ENCODE measurements around the gene CD209.
"Not testable (repeated sequence)": the region's sequence is repeated elsewhere in the genome, so short reads cannot be mapped to it uniquely, and the experiment has no call there.

The CD209 gene, protein sequence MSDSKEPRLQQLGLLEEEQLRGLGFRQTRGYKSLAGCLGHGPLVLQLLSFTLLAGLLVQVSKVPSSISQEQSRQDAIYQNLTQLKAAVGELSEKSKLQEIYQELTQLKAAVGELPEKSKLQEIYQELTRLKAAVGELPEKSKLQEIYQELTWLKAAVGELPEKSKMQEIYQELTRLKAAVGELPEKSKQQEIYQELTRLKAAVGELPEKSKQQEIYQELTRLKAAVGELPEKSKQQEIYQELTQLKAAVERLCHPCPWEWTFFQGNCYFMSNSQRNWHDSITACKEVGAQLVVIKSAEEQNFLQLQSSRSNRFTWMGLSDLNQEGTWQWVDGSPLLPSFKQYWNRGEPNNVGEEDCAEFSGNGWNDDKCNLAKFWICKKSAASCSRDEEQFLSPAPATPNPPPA

DNA sequence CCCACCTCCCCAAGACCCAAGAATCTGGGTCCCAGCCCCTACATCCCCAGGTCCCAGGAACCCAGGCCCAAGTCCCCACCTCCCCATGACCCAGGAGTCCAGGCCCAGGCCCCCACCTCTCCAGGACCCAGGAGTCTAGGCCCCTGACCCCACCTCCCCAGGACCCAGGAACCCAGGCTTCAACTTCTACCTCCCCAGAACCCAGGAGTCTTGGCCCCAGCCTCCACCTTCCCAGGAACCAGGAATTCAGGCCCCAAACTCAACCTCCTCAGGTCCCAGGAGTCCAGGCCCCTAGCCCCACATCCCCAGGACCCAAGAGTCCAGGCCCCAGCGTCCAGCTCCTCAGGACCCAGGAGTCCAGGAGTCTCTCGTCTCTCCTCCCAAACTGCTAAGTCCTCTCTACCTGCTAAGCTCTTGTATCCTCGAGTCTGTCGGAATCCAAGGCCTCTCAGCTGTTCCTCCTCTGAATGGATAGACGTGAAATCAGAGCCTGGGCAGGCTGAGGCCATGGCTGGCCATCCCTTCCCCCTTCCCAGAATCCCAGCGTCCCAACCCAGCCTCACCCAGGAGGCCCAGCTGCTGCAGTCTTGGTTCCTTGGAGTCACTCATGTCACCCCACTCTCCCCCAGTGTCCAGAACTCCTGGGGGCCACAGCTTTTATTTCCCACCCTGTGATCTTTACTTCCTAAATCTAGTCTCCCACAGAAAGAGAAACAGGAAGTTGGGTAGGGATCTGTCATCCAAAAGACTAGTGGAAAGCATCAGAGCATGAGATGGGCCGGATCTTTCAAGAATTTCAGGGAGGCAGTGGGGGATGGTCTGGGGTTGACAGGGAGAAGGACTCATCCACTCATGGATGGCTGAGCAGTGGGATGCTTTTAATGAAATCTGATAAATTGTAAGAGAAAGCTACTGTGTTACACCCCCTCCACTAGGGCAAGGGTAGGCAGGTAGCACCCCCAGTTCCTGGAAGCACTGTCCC, at the start of gene CD209:
Gene CD209, minus strand, starts transcription at position 632 of the 982 bp plus-strand sequence. Its CDS starts 23 bp downstream, at position 609.
- ChIA-PET CTCF (interaction anchor here (0.8 to 2.1 kb wide), 6 partner anchors 9 to 179 kb away, joined by 3 to 5 read pairs (median 4); partner anchors contain the start of gene TRAPPC5), POLR2A (no interaction called here)
- no peak for DNase-seq (ENCODE audit: extremely low spot score)
- no peak for TF ChIP-seq CTCF (IDR thresholded peaks at IDR 0.05; ENCODE audit: control extremely low read depth, extremely low read depth, low read depth, missing control alignments)

DNA sequence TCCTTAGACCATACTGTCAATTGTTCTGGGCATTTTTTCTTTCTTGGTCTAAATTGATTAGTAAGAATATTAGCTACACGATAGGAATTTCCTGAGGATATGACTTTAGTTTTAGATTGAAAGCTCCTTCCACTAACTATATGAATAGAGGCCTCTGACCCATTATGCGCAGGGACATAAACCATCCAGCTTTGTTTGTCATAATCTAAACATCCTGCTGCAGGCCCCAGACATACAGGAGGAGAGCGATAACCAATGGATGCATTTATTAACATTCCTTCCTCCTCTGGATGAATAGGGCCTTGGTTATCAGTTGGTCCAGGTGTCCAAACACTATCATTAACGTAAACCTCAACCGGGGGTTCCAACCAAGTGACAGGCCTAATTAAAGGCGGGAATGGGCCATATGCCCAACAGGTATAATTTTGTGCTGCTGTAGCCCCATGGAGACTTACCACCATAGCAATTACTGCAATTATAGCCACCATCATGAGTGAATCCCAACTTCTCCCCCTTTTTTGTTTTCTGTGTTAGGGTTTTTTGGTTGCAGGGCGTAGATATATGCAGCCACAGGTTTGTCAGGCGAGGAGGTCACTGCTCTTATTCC, 48.3 kb upstream of the CD209 start:
- ChIA-PET CTCF (interaction anchor here (1.5 to 1.7 kb wide), 2 partner anchors 115 to 227 kb away, joined by 4 to 5 read pairs; partner anchors contain the start of gene TRAPPC5), POLR2A (no interaction called here)
- no peak for TF ChIP-seq CTCF (IDR thresholded peaks at IDR 0.05; ENCODE audit: control extremely low read depth, extremely low read depth, low read depth, missing control alignments)
- no peak for DNase-seq (ENCODE audit: extremely low spot score)

- CTCF ChIA-PET: interaction anchor here (0.7 kb wide), 1 partner anchor 11 kb away, joined by 3 read pairs; no protein-coding TSS in a partner anchor
- POLR2A ChIA-PET: no interaction called here
- TF ChIP-seq CTCF (IDR thresholded peaks at IDR 0.05; ENCODE audit: control extremely low read depth, extremely low read depth, low read depth, missing control alignments): no peak
- no peak for DNase-seq (ENCODE audit: extremely low spot score)
These were observed 46.2 kb upstream of the CD209 start for GRCh38 chr19:7793493-7793892.

DNA sequence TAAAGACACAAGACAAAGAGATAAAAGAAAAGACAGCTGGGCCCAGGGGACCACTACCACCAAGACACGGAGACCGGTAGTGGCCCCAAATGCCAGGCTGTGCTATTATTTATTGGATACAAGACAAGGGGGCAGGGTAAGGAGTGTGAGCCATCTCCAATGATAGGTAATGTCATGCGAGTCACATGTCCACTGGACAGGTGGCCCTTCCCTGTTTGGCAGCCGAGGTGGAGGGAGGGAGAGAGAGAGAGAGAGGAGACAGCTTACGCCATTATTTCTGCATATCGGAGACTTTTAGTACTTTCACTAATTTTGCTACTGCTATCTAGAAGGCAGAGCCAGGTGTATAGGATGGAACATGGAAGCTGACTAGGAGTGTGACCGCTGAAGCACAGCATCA, 45.4 kb upstream of the CD209 start:
- POLR2A ChIA-PET; DNase-seq (ENCODE audit: extremely low spot score): not testable (repeated sequence)
- CTCF ChIA-PET: interaction anchor here (0.7 to 3.3 kb wide), 4 partner anchors 8 to 224 kb away, joined by 3 to 23 read pairs (median 4); no protein-coding TSS in a partner anchor

DNA sequence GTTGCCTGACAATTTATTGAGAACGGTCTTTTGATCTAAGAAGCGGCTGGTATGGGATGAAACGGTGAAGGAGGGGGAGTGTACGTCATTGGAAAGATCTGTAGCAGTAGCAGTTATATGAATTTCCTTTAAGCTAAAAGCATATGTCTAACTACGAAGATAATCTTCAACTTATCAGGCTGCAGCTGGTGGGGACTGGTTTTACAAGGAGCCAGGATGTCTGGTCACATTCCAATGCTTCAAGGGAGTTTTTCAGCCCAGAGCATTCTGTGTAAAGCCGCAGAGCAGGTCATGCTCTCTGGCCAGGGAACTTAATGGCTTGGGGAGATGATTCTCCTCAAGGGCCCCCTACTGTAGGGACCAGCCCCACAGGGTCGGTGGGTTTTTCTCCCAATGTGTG, 44.9 kb upstream of the CD209 start:
- POLR2A ChIA-PET: no interaction called here
- no peak for DNase-seq (ENCODE audit: extremely low spot score)
- CTCF ChIA-PET: interaction anchor here (1.2 to 3.3 kb wide), 3 partner anchors 8 to 224 kb away, joined by 4 to 23 read pairs (median 4); no protein-coding TSS in a partner anchor
- no peak for TF ChIP-seq CTCF (IDR thresholded peaks at IDR 0.05; ENCODE audit: control extremely low read depth, extremely low read depth, low read depth, missing control alignments)

GRCh38 chr19:7790416-7790815, 43.1 kb upstream of the CD209 start:
- ChIA-PET POLR2A (no interaction called here), CTCF (interaction anchor here (1.3 to 3.3 kb wide), 2 partner anchors 10 to 109 kb away, joined by 4 to 23 read pairs; partner anchors contain the start of gene TRAPPC5)
- TF ChIP-seq CTCF (IDR thresholded peaks at IDR 0.05; ENCODE audit: control extremely low read depth, extremely low read depth, low read depth, missing control alignments): no peak
- DNase-seq (ENCODE audit: extremely low spot score): no peak
